Activated T-helper 1 cell treated with anti-CD3 and anti-CD28 coated beads, Interleukin-12 subunit alpha, Interleukin-12 subunit beta, Interleukin-2, Interleukin-4 antibody, amounts not matched to agents 30 ng/mL and 10 ng/mL and 1 ng/mL, durations not matched to agents 14 hours and 24 hours and 36 hours (primary cell): ENCODE data around the gene PHTF1. TPM values are rescaled to one million over a fixed set of nuclear protein-coding genes. Genes with fewer than 3 reads are reported as not detected.

Source experiments
- DNase-seq: peaks from one replicate; pipeline ENCODE4 v3.0.0; 2021; ENCODE audit warnings: low spot score
- H3K27ac Mint-ChIP-seq: one replicate; pipeline ENCODE4 v1.8.0; 2021; ENCODE audit warnings: mild to moderate bottlenecking, mixed read lengths
- H3K27me3 Mint-ChIP-seq: one replicate; pipeline ENCODE4 v1.8.0; 2022; ENCODE audit warnings: mild to moderate bottlenecking, moderate library complexity, mixed read lengths; ENCODE audit not compliant: insufficient read depth
- H3K36me3 Mint-ChIP-seq: one replicate; pipeline ENCODE4 v1.8.0; 2021; ENCODE audit warnings: low read depth, mixed read lengths
- H3K4me1 Mint-ChIP-seq: one replicate; pipeline ENCODE4 v1.8.0; 2021; ENCODE audit warnings: low read depth, mixed read lengths
- H3K4me3 Mint-ChIP-seq: one replicate; pipeline ENCODE4 v1.8.0; 2021; ENCODE audit warnings: mild to moderate bottlenecking, moderate library complexity, mixed read lengths
- H3K9me3 Mint-ChIP-seq: one replicate; pipeline ENCODE4 v1.8.0; 2021; ENCODE audit warnings: mixed read lengths
- intact Hi-C: fragments of 100-400 bp; cut with micrococcal nuclease; formaldehyde crosslinking; loops from one replicate; pipeline ENCODE4 v1.15.1; 2024
- total RNA-seq: library from RNA; stranded (reverse); gene quantifications from 2 replicates; pipeline ENCODE4 v1.2.3, GENCODE V29; 2022

Gene PHTF1
- 14.7 and 16.6 TPM in 2 replicates for total RNA-seq

GRCh38 chr1:113759333-113760101 lies at the start of gene PHTF1:
Gene PHTF1 (minus strand): TSS chr1:113759486. CDS start chr1:113758703, 783 bp downstream.
- Mint-ChIP-seq H3K36me3 (peaks cover 24% of the 10 kb centered on the region), H3K9me3 (no peaks in the 10 kb centered on the region), H3K27me3 (no peaks in the 10 kb centered on the region), H3K27ac (peak within 1 kb of the TSS; percentile 97), H3K4me3 (peak within 1 kb of the TSS; percentile 95), H3K4me1 (peaks cover 37% of the 10 kb centered on the region)
- DNase-seq = peak; percentile 53
- intact Hi-C loops = loop anchor here (1.0 to 2.0 kb wide), 8 partner anchors 24 to 1141 kb away; partner anchors contain the start of genes CAPZA1, DCLRE1B, HIPK1 and LRIG2

- no peak for DNase-seq
- no peak overlapping the region for H3K4me3 Mint-ChIP-seq
- peaks cover 53% of the 10 kb centered on the region for H3K4me1 Mint-ChIP-seq
- H3K36me3 Mint-ChIP-seq = peaks cover 25% of the 10 kb centered on the region
- no peak overlapping the region for H3K27ac Mint-ChIP-seq
- H3K9me3 Mint-ChIP-seq = no peaks in the 10 kb centered on the region
- intact Hi-C loops = no loop called here
- no peaks in the 10 kb centered on the region for H3K27me3 Mint-ChIP-seq
Observed at GRCh38 chr1:113808450-113809195, 49.3 kb upstream of the PHTF1 start.

GRCh38 chr1:113805639-113806038 lies 46.4 kb upstream of the PHTF1 start:
- Mint-ChIP-seq H3K4me1 (peaks cover 60% of the 10 kb centered on the region), H3K9me3 (no peaks in the 10 kb centered on the region), H3K4me3 (no peak overlapping the region), H3K27ac (no peak overlapping the region), H3K27me3 (no peaks in the 10 kb centered on the region), H3K36me3 (peaks cover 24% of the 10 kb centered on the region)
- intact Hi-C loops = no loop called here
- no peak for DNase-seq

- peaks cover 55% of the 10 kb centered on the region for H3K4me1 Mint-ChIP-seq
- DNase-seq = no peak
- H3K36me3 Mint-ChIP-seq = peaks cover 24% of the 10 kb centered on the region
- H3K27ac Mint-ChIP-seq = no peak overlapping the region
- no peaks in the 10 kb centered on the region for H3K27me3 Mint-ChIP-seq
- H3K9me3 Mint-ChIP-seq = no peaks in the 10 kb centered on the region
- intact Hi-C loops = no loop called here
- H3K4me3 Mint-ChIP-seq = no peak overlapping the region
Observed at GRCh38 chr1:113805256-113805531, 45.9 kb upstream of the PHTF1 start.

- no peak overlapping the region for H3K4me3 Mint-ChIP-seq
- H3K27me3 Mint-ChIP-seq = no peaks in the 10 kb centered on the region
- peaks cover 20% of the 10 kb centered on the region for H3K36me3 Mint-ChIP-seq
- no peak overlapping the region for H3K27ac Mint-ChIP-seq
- intact Hi-C loops = no loop called here
- no peak for DNase-seq
- no peaks in the 10 kb centered on the region for H3K9me3 Mint-ChIP-seq
- peaks cover 50% of the 10 kb centered on the region for H3K4me1 Mint-ChIP-seq
Observed at GRCh38 chr1:113804421-113805255, 45.4 kb upstream of the PHTF1 start.

- no peaks in the 10 kb centered on the region for H3K27me3 Mint-ChIP-seq
- no peak for DNase-seq
- H3K36me3 Mint-ChIP-seq = peaks cover 25% of the 10 kb centered on the region
- peaks cover 49% of the 10 kb centered on the region for H3K4me1 Mint-ChIP-seq
- intact Hi-C loops = loop anchor here (1.0 to 2.0 kb wide), 3 partner anchors 10 to 44 kb away; partner anchors contain the start of genes PHTF1 and RSBN1
- no peaks in the 10 kb centered on the region for H3K9me3 Mint-ChIP-seq
- H3K27ac Mint-ChIP-seq = no peak overlapping the region
- H3K4me3 Mint-ChIP-seq = no peak overlapping the region
Observed at GRCh38 chr1:113802367-113803007, 43.2 kb upstream of the PHTF1 start.

GRCh38 chr1:113800487-113800886 lies 41.2 kb upstream of the PHTF1 start:
- H3K27me3 Mint-ChIP-seq = no peaks in the 10 kb centered on the region
- H3K4me1 Mint-ChIP-seq = peaks cover 52% of the 10 kb centered on the region
- H3K4me3 Mint-ChIP-seq = no peak overlapping the region
- no peaks in the 10 kb centered on the region for H3K9me3 Mint-ChIP-seq
- intact Hi-C loops = no loop called here
- H3K27ac Mint-ChIP-seq = no peak overlapping the region
- no peak for DNase-seq
- H3K36me3 Mint-ChIP-seq = peaks cover 33% of the 10 kb centered on the region

- no peaks in the 10 kb centered on the region for H3K27me3 Mint-ChIP-seq
- H3K4me3 Mint-ChIP-seq = no peak overlapping the region
- DNase-seq = no peak
- H3K36me3 Mint-ChIP-seq = peaks cover 43% of the 10 kb centered on the region
- intact Hi-C loops = no loop called here
- no peaks in the 10 kb centered on the region for H3K9me3 Mint-ChIP-seq
- no peak overlapping the region for H3K27ac Mint-ChIP-seq
- H3K4me1 Mint-ChIP-seq = peaks cover 44% of the 10 kb centered on the region
Observed at GRCh38 chr1:113797472-113797871, 38.2 kb upstream of the PHTF1 start.

GRCh38 chr1:113793878-113794834 lies 34.9 kb upstream of the PHTF1 start:
- Mint-ChIP-seq H3K4me1 (peaks cover 50% of the 10 kb centered on the region), H3K9me3 (no peaks in the 10 kb centered on the region), H3K36me3 (peaks cover 54% of the 10 kb centered on the region), H3K27me3 (no peaks in the 10 kb centered on the region), H3K4me3 (no peak overlapping the region), H3K27ac (no peak overlapping the region)
- no peak for DNase-seq
- intact Hi-C loops = no loop called here

GRCh38 chr1:113792986-113793385 lies 33.7 kb upstream of the PHTF1 start:
- intact Hi-C loops = no loop called here
- peaks cover 54% of the 10 kb centered on the region for H3K36me3 Mint-ChIP-seq
- peak overlapping the region; percentile 25 for H3K27ac Mint-ChIP-seq
- H3K4me3 Mint-ChIP-seq = no peak overlapping the region
- DNase-seq = no peak
- no peaks in the 10 kb centered on the region for H3K27me3 Mint-ChIP-seq
- H3K9me3 Mint-ChIP-seq = no peaks in the 10 kb centered on the region
- H3K4me1 Mint-ChIP-seq = peaks cover 44% of the 10 kb centered on the region

- Mint-ChIP-seq H3K36me3 (peaks cover 53% of the 10 kb centered on the region), H3K4me3 (no peak overlapping the region), H3K4me1 (peaks cover 44% of the 10 kb centered on the region), H3K27ac (peak overlapping the region; percentile 61), H3K9me3 (no peaks in the 10 kb centered on the region), H3K27me3 (no peaks in the 10 kb centered on the region)
- DNase-seq = no peak
- intact Hi-C loops = no loop called here
Observed at GRCh38 chr1:113792471-113792870, 33.2 kb upstream of the PHTF1 start.
